Superior temporal gyrus (tissue), 1 donor: Measurements from ENCODE around the gene FXYD7.

Source experiments
- DNase-seq: peaks from one replicate; pipeline ENCODE4 v3.0.0-alpha.2; 2016; ENCODE audit errors: extremely low spot score

FXYD7 gene

DNA sequence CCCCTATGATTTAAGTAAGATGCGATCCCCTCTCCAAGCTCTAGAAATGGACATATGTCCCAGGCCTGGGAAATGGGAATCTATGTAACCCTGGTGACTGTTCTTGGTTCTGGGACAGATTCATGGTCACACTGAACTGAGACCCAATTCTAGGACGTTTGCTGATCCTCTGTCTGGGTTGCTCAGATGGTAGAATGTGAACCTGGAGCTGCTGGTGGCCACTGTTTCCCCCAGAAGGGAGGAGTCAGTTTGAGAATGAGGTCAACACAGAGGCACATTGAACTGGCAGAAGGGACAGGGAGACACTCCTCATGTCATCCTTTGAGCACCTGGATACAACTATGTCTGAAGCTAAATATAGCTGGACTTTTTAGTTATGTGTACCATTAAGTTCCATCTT, 56.4 kb downstream of the FXYD7 start:
- DNase-seq, result no peak

DNA sequence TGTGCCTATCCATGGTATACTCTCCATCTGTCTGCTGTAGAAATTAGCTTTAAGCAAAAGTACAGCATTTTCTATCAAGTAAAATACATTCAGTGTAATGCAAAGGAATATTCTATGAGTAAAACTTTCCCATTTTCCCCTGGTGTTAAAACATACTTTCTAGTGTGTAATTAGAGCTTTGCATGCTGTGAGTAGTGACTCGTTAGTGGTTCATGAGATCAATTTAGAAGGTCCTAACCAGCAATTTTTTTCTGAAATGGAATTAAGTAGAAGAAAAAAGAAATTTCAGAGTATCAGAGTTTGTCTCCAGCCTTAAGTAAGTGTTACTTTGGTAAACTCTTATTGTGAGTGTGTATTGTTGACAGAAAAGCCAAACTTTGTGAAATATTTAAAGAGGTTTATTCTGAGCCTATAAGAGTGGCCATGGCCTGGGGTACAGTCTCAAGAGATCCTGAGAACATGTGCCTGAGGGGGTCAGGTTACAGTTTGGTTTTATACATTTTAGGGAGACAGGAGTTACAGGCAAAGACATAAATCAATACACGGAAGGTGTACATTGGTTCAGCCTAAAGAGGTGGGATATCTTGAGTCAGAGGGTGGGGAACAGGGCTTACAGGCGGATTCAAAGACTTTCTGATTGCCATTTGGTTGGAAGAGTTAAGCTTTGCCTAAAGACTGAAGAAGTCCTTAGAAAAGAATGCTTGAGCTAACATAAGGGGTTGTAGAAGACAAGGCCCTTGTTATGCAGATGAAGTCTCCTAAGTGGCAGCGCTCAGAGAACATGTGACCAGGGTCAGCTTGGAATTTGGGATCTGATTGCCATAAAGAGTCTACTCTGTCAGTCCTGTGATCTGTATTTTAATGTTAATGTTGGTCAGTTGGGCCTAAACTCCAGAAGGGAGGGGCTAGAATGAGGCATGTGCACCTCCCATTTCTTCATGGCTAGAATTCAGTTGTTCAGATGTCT, 60.0 kb downstream of the FXYD7 start:
- no peak for DNase-seq
